ENCODE measurements around the gene CNN2. TPM values are rescaled to one million over a fixed set of nuclear protein-coding genes. Genes with fewer than 3 reads are reported as not detected.

The CNN2 gene
- total and polyA plus RNA-seq, 2 of the 8 experiments (the other 6 are each of a cell fraction or from before 2014, with no cell fraction given): 189 to 551 TPM

- FAIRE-seq (no peak), DNase-seq (ENCODE audit: low read depth in 1 of 2, low spot score in 2 of 2) (no peak)
- no peak overlapping the region for H4K8ac ChIP-seq (ENCODE audit: extremely low read depth, insufficient read depth, low read length)
- ChIA-PET POLR2A (ENCODE audit: partially characterized antibody) (interaction anchor here (0.7 to 6.4 kb wide), 14 partner anchors 10 to 202 kb away, joined by 3 to 125 read pairs (median 4); partner anchors contain the start of genes ABCA7 and CNN2), CTCF (ENCODE audit: partially characterized antibody) (interaction anchor here (0.9 to 2.3 kb wide), 10 partner anchors 9 to 96 kb away, joined by 3 to 8 read pairs (median 4); no protein-coding TSS in a partner anchor)
- H4K20me1 ChIP-seq (replicated peaks in 1 of 2; ENCODE audit: control insufficient read depth in 1 of 2, insufficient read depth in 2 of 2, low read length in 2 of 2): peaks cover 36 to 45% of the 10 kb centered on the region in 2 experiments
- peaks cover 36 to 63% of the 10 kb centered on the region in 2 experiments for H3K79me2 ChIP-seq (ENCODE audit: control insufficient read depth in 1 of 2, insufficient read depth in 2 of 2, low read length in 2 of 2)
- H3K27ac ChIP-seq (ENCODE audit: low read depth, low read length): no peak overlapping the region
- H3K4me1 ChIP-seq (replicated peaks in 1 of 4; ENCODE audit: control insufficient read depth in 3 of 4, insufficient read depth in 4 of 4, low read length in 3 of 4): peaks cover 0 to 37% (median 25%) of the 10 kb centered on the region in 4 experiments; a peak in 5 of 7 replicates
- H3K56ac ChIP-seq (replicated peaks; ENCODE audit: insufficient read length, low read depth, low read length): no peak overlapping the region
- no peak overlapping the region for H2BK20ac ChIP-seq (ENCODE audit: low read length)
- H3K4ac ChIP-seq (replicated peaks; ENCODE audit: insufficient read length, low read depth, low read length): no peak overlapping the region
- no peak overlapping the region for H2AFZ ChIP-seq (ENCODE audit: low read length)
- H3K23ac ChIP-seq (ENCODE audit: insufficient read length): no peak overlapping the region
- 89% methylated on average over 18 of the region's 18 CpGs; no CpG with 5 or more reads in 1 of the 2 experiments for WGBS, 2 experiments (ENCODE audit: extremely low coverage in 1 of 2, insufficient coverage in 1 of 2, insufficient read length in 1 of 2, insufficient replicate concordance in 2 of 2, low coverage in 1 of 2, low lambda C conversion rate in 2 of 2, missing lambda C conversion rate in 1 of 2)
- peak overlapping the region; percentile 93 to 98 for H3K4me2 ChIP-seq (ENCODE audit: insufficient read depth in 1 of 2, low read depth in 2 of 2, low read length in 2 of 2)
- H2BK5ac ChIP-seq (ENCODE audit: low read depth, low read length): peak overlapping the region; percentile 97; the same call in 1 of the 2 replicates
- no peaks in the 10 kb centered on the region for H3K36me3 ChIP-seq (ENCODE audit: control insufficient read depth in 2 of 4, insufficient read depth in 4 of 4, low read length in 3 of 4)
- no peak overlapping the region for H4K91ac ChIP-seq (replicated peaks; ENCODE audit: insufficient read length, low read length)
- no peak overlapping the region for H2BK12ac ChIP-seq (ENCODE audit: low read depth, low read length)
- H3K23me2 ChIP-seq (ENCODE audit: low read depth, low read length): peaks cover 9% of the 10 kb centered on the region
- peak overlapping the region; percentile 84 to 97 (median 94) for H3K4me3 ChIP-seq (ENCODE audit: extremely low read depth in 1 of 4, insufficient read depth in 2 of 4, low read depth in 3 of 4, low read length in 4 of 4)
- no peak overlapping the region for H3K18ac ChIP-seq (ENCODE audit: extremely low read depth, low read length)
- no peak overlapping the region for H2AK5ac ChIP-seq (ENCODE audit: low read depth, low read length)
- H2BK15ac ChIP-seq (ENCODE audit: low read length): no peak overlapping the region
- peaks cover 24% of the 10 kb centered on the region for H3K79me1 ChIP-seq (ENCODE audit: low read depth, low read length)
- H3K9me3 ChIP-seq (ENCODE audit: insufficient read depth in 2 of 2, low read depth in 1 of 2, low read length in 1 of 2): no peaks in the 10 kb centered on the region
- H3K14ac ChIP-seq (ENCODE audit: insufficient read length): no peak overlapping the region
- H4K5ac ChIP-seq (ENCODE audit: insufficient read length, low read depth, low read length): no peak overlapping the region
- H3K9ac ChIP-seq (replicated peaks in 1 of 4; ENCODE audit: extremely low read depth in 1 of 4, low read depth in 3 of 4, low read length in 3 of 4): peak overlapping the region in 2 of 4 experiments; percentile 54 to 81; a peak in 3 of 7 replicates
- H3K27me3 ChIP-seq (replicated peaks in 1 of 4; ENCODE audit: control insufficient read depth in 3 of 4, extremely low read depth in 1 of 4, insufficient read depth in 3 of 4, low read length in 3 of 4): no peaks in the 10 kb centered on the region
- H2BK120ac ChIP-seq (replicated peaks; ENCODE audit: low read depth, low read length): no peak overlapping the region
- no peak for TF ChIP-seq SIRT6 (IDR thresholded peaks at IDR 0.05; ENCODE audit: low read length)
- TF ChIP-seq TCF12 (IDR thresholded peaks at IDR 0.05; ENCODE audit: low read depth, low read length): no peak
- no peak for TF ChIP-seq TAF7 (optimal IDR thresholded peaks at IDR 0.05; ENCODE audit: borderline replicate concordance, low read depth, low read length)
- no peak for TF ChIP-seq TEAD4 (IDR thresholded peaks at IDR 0.05; ENCODE audit: low read depth, low read length)
- TF ChIP-seq JUND (IDR thresholded peaks at IDR 0.05; ENCODE audit: low read length): no peak
- TF ChIP-seq CTBP2 (IDR thresholded peaks at IDR 0.05; ENCODE audit: borderline replicate concordance, insufficient read depth, insufficient read length, low read length): no peak
- TF ChIP-seq SP2 (IDR thresholded peaks at IDR 0.05; ENCODE audit: low read length): no peak
- TF ChIP-seq MAFK (IDR thresholded peaks at IDR 0.05; ENCODE audit: low read depth, low read length): no peak
- no peak for TF ChIP-seq KDM4A (IDR thresholded peaks at IDR 0.05; ENCODE audit: low read depth, low read length, severe bottlenecking)
- TF ChIP-seq POLR2A (IDR thresholded peaks at IDR 0.05; ENCODE audit: control extremely low read depth in 1 of 2, low read depth in 2 of 2, low read length in 2 of 2): no peak
- TF ChIP-seq ASH2L (IDR thresholded peaks at IDR 0.05; ENCODE audit: low read length): no peak
These were observed 6.8 kb upstream of the CNN2 start for GRCh38 chr19:1019616-1019961.

Measured in H1 (cell line).